ENCODE results near the gene ZNF80. TPM values are rescaled to one million over a fixed set of nuclear protein-coding genes. Genes with fewer than 3 reads are reported as not detected.
"Not testable (repeated sequence)": the region's sequence is repeated elsewhere in the genome, so short reads cannot be mapped to it uniquely, and the experiment has no call there.

ZNF80 gene
- total RNA-seq (2014; rRNA removed; shearing (Covaris generic)) = not detected in 2 replicates

- not testable (repeated sequence) for DNase-seq (ENCODE audit: low read depth)
These were observed at the start of gene ZNF80 for GRCh38 chr3:114237478-114237877. Gene ZNF80 (minus strand): TSS chr3:114237578. CDS start chr3:114237074, 504 bp downstream.

- no peak for DNase-seq (ENCODE audit: low read depth)
These were observed 48.9 kb upstream of the ZNF80 start for GRCh38 chr3:114286266-114286665.

DNA sequence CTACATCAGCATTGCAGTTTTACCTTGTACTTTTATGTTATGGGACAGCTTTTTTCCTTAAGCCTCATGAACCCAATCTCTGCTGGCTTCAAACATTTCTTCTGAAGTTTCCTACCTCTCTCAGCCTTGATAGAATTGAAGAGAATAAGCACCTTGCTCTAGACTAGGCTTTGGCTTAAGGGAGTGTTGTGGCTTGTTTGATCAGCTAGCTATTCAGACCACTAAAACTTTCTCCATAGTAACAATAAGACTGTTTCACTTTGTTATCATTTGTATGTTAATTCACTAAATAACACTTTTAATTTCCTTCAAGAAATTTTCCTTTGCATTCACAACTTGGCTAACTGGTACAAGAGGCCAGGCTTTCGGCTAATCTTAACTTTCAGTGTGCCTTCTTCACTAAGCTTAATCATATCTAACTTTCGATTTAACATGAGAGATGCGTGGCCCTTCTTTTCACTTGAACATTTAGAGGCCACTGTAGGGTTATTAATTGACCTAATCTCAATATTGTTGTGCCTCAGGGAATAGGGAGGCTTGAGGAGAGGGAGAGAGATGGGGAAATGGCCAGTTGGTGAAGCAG, 48.4 kb upstream of the ZNF80 start:
- DNase-seq (ENCODE audit: low read depth) = no peak

- DNase-seq (ENCODE audit: low read depth) = no peak
These were observed 47.3 kb upstream of the ZNF80 start for GRCh38 chr3:114284644-114285043.

- DNase-seq (ENCODE audit: low read depth) = not testable (repeated sequence)
These were observed 39.5 kb upstream of the ZNF80 start for GRCh38 chr3:114276856-114277255.

DNA sequence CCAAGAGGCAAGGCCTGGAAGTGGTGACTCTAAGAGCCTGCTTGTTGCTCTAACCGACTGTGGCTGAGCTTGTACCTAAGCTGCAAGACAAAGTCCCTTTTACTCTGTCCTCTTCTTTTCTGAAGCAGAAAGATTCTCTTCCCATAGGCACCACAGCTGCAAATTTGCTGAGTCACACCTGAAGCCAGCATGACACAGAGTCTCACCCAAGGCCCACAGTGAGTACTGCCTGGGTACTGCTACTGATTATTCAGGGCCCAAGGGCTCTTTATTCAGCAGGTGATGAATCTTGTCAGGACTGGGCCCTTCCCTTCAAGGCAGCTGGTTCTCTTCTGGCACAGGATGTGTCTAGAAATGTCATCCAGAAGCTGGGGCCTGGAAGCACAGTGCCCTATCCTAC, 37.6 kb upstream of the ZNF80 start:
- DNase-seq (ENCODE audit: low read depth) = peak; percentile 38

DNA sequence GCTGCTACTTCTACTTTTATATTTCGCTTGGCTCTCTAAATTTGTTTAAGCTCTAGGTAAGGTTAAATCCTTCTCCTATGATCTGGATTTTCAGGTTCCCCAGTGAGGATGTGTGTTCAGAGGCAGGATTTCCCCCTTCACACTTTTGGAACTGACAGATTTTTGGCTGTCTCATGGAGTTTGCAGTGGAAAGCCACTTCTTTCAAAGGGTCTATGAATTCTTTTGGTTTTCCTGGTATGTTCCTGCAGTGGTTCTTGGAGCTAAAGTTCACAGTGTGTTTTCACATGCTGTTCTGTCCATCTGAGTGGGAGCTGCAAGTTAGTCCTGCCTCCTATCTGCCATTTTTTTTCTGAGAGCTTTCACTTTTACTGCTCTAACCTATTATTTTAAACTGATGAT, 34.9 kb upstream of the ZNF80 start:
- no peak for DNase-seq (ENCODE audit: low read depth)

DNA sequence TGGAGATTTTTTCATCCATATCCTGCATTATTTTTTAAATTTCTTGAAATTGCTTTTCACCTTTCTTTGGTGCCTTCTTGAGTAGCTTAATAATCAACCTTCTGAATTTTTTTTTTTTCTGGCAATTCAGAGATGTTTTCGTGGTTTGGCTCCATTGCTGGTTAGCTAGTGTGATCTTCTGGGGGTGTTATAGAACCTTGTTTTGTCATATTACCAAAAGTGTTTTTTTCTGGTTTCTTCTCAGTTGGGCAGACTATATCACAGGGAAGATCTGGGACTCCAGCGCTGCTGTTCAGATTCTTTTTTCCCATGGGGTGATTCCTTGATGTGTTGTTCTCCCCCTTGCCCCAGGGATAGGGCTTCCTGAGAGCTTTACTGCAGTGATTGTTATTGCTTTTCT, 32.6 kb upstream of the ZNF80 start:
- no peak for DNase-seq (ENCODE audit: low read depth)

GRCh38 chr3:114260152-114260551, 22.8 kb upstream of the ZNF80 start:
- DNase-seq (ENCODE audit: low read depth) = no peak

GRCh38 chr3:114259566-114259965, 22.2 kb upstream of the ZNF80 start:
- no peak for DNase-seq (ENCODE audit: low read depth)

DNA sequence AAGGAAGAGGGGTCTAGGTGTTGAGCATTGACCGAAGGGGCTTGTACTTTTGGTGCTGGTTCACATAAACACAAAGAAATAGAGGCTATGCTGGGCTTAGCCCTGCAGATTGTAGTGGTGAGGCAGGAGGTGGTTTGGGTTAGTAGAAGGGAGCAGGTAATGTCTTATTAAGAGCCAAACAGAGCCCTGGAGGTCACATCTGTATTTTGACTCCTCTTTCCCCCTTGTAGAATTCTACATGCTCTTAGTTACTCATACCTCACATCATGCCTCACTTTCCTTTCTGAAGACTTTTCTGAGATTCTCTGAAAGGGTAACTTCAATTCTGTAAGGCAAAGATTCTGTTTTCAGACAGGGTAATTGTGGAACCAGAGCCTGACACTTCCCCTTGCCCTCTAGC, 16.1 kb upstream of the ZNF80 start:
- no peak for DNase-seq (ENCODE audit: low read depth)

DNA sequence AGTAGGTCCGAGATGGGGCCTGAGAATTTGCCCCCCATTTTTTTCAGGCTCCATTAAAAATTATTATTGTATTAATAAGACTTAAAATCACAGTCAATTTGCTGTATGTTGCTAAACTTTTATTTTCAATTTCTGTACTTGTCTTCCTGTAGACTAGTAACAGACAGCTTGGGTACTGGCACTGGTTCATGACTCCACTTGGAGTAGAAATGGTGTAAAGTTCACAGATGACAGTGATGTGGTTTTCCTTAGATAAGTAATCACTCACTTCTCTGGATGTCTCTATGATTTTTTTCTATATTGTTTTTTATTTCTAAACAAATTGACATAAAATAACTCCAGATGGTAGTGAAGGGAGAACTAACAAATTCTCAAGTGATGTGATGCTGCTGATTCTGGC, 15.6 kb upstream of the ZNF80 start:
- DNase-seq (ENCODE audit: low read depth) = no peak

DNA sequence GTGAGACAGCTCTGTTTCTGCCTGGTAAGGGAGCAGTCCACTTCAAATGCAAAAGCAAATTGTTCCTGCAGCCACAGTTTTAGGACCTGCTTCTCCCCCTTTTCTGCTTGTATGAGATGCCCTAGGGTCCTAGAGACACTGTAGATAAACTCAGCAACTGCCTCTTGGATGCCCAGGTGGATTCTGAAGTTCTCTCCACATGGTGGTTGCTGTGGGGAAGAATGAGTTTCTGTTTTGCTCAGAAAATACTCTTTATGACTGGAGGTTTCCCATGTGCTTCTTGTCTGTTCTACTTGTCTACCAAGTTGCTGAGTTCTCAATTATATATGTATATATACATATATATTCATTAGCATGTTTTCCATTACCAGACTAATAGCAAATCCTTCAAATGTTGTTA, 5.6 kb upstream of the ZNF80 start:
- no peak for DNase-seq (ENCODE audit: low read depth)

DNA sequence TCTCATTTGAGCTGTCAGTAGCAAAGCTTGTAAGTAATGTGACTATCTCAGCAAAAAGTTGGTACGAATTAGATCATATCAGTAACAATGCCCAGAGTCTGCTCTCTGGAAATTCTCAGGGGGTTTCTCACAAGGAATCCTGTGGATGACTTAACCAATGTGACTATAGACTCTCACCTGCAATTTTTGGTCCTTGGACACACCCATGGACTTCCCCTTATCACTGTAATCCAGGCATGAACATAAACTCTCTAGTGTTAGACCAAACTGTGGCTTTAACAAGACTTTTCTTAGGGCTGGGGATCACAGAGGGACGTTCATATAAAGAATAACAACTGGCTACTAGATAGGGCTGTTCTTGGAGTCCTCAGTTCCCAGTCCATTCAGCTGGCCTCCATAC, 3.9 kb upstream of the ZNF80 start:
- no peak for DNase-seq (ENCODE audit: low read depth)

DNA sequence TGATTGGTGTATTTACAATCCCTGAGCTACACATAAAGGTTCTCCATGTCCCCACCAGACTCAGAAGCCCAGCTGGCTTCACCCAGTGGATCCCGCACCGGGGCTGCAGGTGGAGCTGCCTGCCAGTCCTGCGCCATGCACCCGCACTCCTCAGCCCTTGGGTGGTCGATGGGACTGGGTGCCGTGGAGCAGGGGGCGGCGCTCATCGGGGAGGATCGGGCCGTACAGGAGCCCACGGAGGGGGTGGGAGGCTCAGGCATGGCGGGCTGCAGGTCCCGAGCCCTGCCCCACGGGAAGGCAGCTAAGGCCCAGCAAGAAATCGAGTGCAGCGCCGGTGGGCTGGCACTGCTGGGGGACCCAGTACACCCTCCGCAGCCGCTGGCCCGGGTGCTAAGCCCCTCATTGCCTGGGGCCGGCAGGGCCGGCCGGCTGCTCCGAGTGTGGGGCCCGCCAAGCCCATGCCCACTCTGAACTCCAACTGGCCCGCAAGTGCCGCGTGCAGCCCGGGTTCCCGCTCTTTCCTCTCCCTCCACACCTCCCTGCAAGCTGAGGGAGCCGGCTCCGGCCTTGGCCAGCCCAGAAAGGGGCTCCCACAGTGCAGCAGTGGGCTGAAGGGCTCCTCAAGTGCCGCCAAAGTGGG, 888 bp upstream of the ZNF80 start:
- not testable (repeated sequence) for DNase-seq (ENCODE audit: low read depth)

DNA sequence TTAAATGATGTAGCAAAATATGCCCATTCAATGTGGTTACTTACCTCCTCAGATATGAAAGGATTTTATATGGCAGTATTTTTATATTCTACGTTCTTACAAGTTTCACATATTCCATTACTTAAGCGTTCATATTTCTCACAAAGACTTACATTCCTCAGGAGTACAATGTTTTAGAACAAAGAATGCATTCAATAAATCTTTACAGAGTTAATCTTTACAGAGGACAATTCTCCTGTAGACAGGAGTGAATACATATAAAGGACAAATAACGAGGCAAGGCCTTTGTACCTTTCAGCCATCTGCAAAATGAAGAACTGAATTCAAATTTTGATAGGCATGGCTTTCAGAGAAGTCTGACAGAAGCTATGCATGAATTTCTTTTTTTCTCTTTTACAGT, 1.9 kb downstream of the ZNF80 start:
- no peak for DNase-seq (ENCODE audit: low read depth)

- no peak for DNase-seq (ENCODE audit: low read depth)
These were observed 2.6 kb downstream of the ZNF80 start for GRCh38 chr3:114234745-114235144.

DNA sequence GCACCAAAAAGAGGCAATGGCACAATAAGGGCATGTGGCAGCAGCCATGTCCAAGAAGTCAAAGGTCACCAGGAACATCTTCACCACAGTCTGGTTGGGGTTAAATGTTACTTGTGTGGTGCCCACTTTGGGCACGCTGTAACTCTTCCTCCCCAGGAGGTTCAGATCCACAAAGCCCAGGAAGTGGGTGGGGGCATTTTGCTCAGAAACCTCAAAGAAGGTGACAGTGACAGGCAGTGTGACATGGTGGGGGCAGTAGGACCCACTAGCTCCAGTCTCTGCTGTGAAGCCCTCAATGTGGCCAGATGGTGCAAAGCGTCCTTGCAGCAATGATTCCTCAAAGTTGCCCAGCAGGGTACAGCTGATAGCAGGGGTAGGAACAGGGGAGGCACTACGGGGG, 5.8 kb downstream of the ZNF80 start:
- DNase-seq (ENCODE audit: low read depth) = no peak

- no peak for DNase-seq (ENCODE audit: low read depth)
These were observed 10.3 kb downstream of the ZNF80 start for GRCh38 chr3:114227076-114227475.

DNA sequence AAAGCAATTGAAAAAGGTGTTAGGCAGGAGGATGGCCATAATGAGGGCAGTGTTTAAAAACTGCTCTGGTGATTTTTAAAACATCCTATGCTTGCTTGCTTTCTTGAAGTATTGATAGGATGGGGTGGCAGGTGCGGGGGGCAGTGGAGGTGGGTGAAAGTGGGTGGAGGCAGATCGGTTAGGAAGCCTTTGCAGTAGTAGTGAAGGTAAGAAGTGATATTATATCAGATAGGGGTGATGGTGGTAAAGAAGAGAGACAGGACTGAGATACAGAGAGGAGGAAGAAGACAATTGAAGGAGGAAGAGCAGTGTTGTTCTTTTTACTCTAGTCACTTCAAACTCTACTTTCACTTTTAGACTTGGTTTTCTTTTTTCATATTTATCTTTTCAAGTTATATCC, 11.1 kb downstream of the ZNF80 start:
- no peak for DNase-seq (ENCODE audit: low read depth)

GRCh38 chr3:114223143-114223542, 14.2 kb downstream of the ZNF80 start:
- no peak for DNase-seq (ENCODE audit: low read depth)

GRCh38 chr3:114221881-114222264, 15.5 kb downstream of the ZNF80 start:
- DNase-seq (ENCODE audit: low read depth) = no peak

GRCh38 chr3:114221165-114221880, 16.1 kb downstream of the ZNF80 start:
- DNase-seq (ENCODE audit: low read depth) = peak; percentile 31

Data from M059J (cell line).